ENCODE measurements around the gene GNAQ. TPM values are rescaled to one million over a fixed set of nuclear protein-coding genes. Genes with fewer than 3 reads are reported as not detected.

GNAQ gene
- polyA plus RNA-seq, 2 of the 4 experiments (the other 2 are of a cell fraction) = 17.9 to 60.0 TPM

GRCh38 chr9:77731008-77731698 is 300.5 kb downstream of the GNAQ start:
- no peak for FAIRE-seq

DNA sequence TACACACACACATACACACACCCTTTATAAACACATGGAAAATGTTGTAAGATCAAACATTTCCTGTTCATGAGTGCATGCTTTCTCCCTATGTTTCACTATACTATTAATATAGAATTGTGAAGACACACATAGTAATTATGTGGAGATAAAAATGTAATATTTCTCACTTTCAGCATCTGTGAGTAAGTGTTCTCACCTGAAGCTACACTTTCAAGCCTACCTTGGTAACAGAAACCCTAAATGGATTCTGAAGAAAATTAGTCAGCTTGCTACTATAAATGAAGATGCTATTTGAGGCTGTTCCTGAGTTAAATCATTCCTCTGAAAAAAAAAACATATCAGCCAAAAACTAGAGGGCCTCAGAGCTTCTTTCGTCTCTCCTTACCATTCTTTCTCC is 302.4 kb downstream of the GNAQ start:
- Histone ChIP-seq H3K4me1 (no peaks in the 10 kb centered on the region), H3K4me3 (no peak overlapping the region), H3K27ac (no peak overlapping the region), H3K9me3 (no peaks in the 10 kb centered on the region), H3K4me2 (no peak overlapping the region)
- ChIA-PET POLR2A (no interaction called here), CTCF (interaction anchor here (0.6 to 1.0 kb wide), 4 partner anchors 16 to 306 kb away, joined by 3 to 6 read pairs (median 4); no protein-coding TSS in a partner anchor)
- FAIRE-seq (no peak), ATAC-seq (no peak), DNase-seq (ENCODE audit: low read depth in 1 of 2, low spot score in 1 of 2) (no peak)
- WGBS (ENCODE audit: missing lambda C conversion rate) = 98% methylated on average over 1 of the region's 1 CpG
- no peak for TF ChIP-seq CHD2 (IDR thresholded peaks at IDR 0.05; ENCODE audit: low read length, partially characterized antibody)
- no peak for TF ChIP-seq HOXA7 (CRISPR knock-in tag; IDR thresholded peaks at IDR 0.05)

More at GRCh38 chr9:77731008-77731698, 300.5 kb downstream of the GNAQ start:
- ATAC-seq (no peak), DNase-seq (ENCODE audit: low read depth in 1 of 2, low spot score in 1 of 2) (no peak)
- POLR2A ChIA-PET = no interaction called here
- Histone ChIP-seq H3K4me3 (no peak overlapping the region), H3K4me1 (peaks cover 7% of the 10 kb centered on the region; the same call in 1 of the 3 replicates), H3K9me3 (no peaks in the 10 kb centered on the region), H3K27ac (no peak overlapping the region), H3K4me2 (no peak overlapping the region)
- CTCF ChIA-PET = interaction anchor here (1.0 kb wide), 1 partner anchor 9 kb away, joined by 3 read pairs; no protein-coding TSS in a partner anchor
- WGBS (ENCODE audit: missing lambda C conversion rate) = 89% methylated on average over 5 of the region's 5 CpGs
- TF ChIP-seq, protein P1, sequence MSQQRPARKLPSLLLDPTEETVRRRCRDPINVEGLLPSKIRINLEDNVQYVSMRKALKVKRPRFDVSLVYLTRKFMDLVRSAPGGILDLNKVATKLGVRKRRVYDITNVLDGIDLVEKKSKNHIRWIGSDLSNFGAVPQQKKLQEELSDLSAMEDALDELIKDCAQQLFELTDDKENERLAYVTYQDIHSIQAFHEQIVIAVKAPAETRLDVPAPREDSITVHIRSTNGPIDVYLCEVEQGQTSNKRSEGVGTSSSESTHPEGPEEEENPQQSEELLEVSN (IDR thresholded peaks at IDR 0.05; ENCODE audit: borderline replicate concordance, low read depth) = no peak
- TF ChIP-seq HEYL (CRISPR knock-in tag; IDR thresholded peaks at IDR 0.05) (no peak), ZFP36 (IDR thresholded peaks at IDR 0.05; ENCODE audit: borderline replicate concordance, partially characterized antibody) (no peak)

GRCh38 chr9:77726814-77727213 is 304.8 kb downstream of the GNAQ start:
- H3K27ac ChIP-seq = no peak overlapping the region
- FAIRE-seq (no peak), DNase-seq (ENCODE audit: low read depth in 1 of 2, low spot score in 1 of 2) (no peak), ATAC-seq (no peak)
- H3K9me3 ChIP-seq = no peaks in the 10 kb centered on the region
- WGBS (ENCODE audit: missing lambda C conversion rate) = 94% methylated on average over 1 of the region's 1 CpG
- H3K4me1 ChIP-seq = no peaks in the 10 kb centered on the region
- H3K4me3 ChIP-seq = no peak overlapping the region
- ChIA-PET POLR2A (no interaction called here), CTCF (interaction anchor here (1.3 kb wide), 1 partner anchor 14 kb away, joined by 3 read pairs; no protein-coding TSS in a partner anchor)
- TF ChIP-seq ATOH8 (CRISPR knock-in tag; IDR thresholded peaks at IDR 0.05; ENCODE audit: low read depth) (no peak), FOSL2 (IDR thresholded peaks at IDR 0.05) (no peak), FOSL2 (CRISPR knock-in tag; IDR thresholded peaks at IDR 0.05) (no peak), KDM1A (IDR thresholded peaks at IDR 0.05; ENCODE audit: low read depth) (no peak), PBX3 (IDR thresholded peaks at IDR 0.05) (no peak)
- H3K4me2 ChIP-seq = no peak overlapping the region

- Histone ChIP-seq H3K27ac (no peak overlapping the region), H3K4me1 (no peaks in the 10 kb centered on the region), H3K9me3 (no peaks in the 10 kb centered on the region), H3K4me3 (no peak overlapping the region), H3K4me2 (no peak overlapping the region)
- FAIRE-seq = no peak
- no peak for DNase-seq (ENCODE audit: low read depth in 1 of 2, low spot score in 1 of 2)
- ChIA-PET POLR2A (no interaction called here), CTCF (interaction anchor here (1.3 kb wide), 1 partner anchor 14 kb away, joined by 3 read pairs; no protein-coding TSS in a partner anchor)
- ATAC-seq = no peak
- TF ChIP-seq PBX3 (IDR thresholded peaks at IDR 0.05) (no peak), ZNF302 (CRISPR knock-in tag; IDR thresholded peaks at IDR 0.05) (no peak), NPAS2 (CRISPR knock-in tag; IDR thresholded peaks at IDR 0.05; ENCODE audit: borderline replicate concordance) (no peak), RNF2 (IDR thresholded peaks at IDR 0.05; ENCODE audit: borderline replicate concordance, low read depth) (no peak), PHF8 (IDR thresholded peaks at IDR 0.05; ENCODE audit: borderline replicate concordance, low read depth) (no peak), CBX2 (IDR thresholded peaks at IDR 0.05; ENCODE audit: borderline replicate concordance, low read depth) (no peak), EHMT2 (IDR thresholded peaks at IDR 0.05; ENCODE audit: low read depth) (no peak), RFX5 (IDR thresholded peaks at IDR 0.05) (no peak), EHF (CRISPR knock-in tag; IDR thresholded peaks at IDR 0.05) (no peak), HDAC2 (IDR thresholded peaks at IDR 0.05) (no peak), ELK1 (IDR thresholded peaks at IDR 0.05; ENCODE audit: low read depth, low read length) (no peak), HOXB13 (CRISPR knock-in tag; IDR thresholded peaks at IDR 0.05; ENCODE audit: low read depth) (no peak), SREBF2 (IDR thresholded peaks at IDR 0.05) (no peak)
- TF ChIP-seq, protein P2, sequence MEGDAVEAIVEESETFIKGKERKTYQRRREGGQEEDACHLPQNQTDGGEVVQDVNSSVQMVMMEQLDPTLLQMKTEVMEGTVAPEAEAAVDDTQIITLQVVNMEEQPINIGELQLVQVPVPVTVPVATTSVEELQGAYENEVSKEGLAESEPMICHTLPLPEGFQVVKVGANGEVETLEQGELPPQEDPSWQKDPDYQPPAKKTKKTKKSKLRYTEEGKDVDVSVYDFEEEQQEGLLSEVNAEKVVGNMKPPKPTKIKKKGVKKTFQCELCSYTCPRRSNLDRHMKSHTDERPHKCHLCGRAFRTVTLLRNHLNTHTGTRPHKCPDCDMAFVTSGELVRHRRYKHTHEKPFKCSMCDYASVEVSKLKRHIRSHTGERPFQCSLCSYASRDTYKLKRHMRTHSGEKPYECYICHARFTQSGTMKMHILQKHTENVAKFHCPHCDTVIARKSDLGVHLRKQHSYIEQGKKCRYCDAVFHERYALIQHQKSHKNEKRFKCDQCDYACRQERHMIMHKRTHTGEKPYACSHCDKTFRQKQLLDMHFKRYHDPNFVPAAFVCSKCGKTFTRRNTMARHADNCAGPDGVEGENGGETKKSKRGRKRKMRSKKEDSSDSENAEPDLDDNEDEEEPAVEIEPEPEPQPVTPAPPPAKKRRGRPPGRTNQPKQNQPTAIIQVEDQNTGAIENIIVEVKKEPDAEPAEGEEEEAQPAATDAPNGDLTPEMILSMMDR (IDR thresholded peaks at IDR 0.05) = no peak
Observed at GRCh38 chr9:77726289-77726688, 305.3 kb downstream of the GNAQ start.
